H1 (cell line): Measurements from ENCODE around the gene CACNA2D3. TPM values are rescaled to one million over a fixed set of nuclear protein-coding genes. Genes with fewer than 3 reads are reported as not detected.

Experiments
- CTCF ChIA-PET: fragments of 300-600 bp; sonication (Branson Sonifier 250); formaldehyde crosslinking; loops from one replicate; lab custom pipeline; 2021; ENCODE audit not compliant: partially characterized antibody; lab: Charles Lee
- POLR2A ChIA-PET: fragments of 300-600 bp; sonication (Branson Sonifier 250); formaldehyde crosslinking; loops from one replicate; lab custom pipeline; 2021; ENCODE audit warnings: inconsistent platforms; ENCODE audit not compliant: partially characterized antibody; lab: Charles Lee
- DNase-seq, 2 experiments: peaks; one replicate each; pipeline versions ENCODE4 v3.0.0 to v3.0.0-alpha.2; 2010 to 2022; ENCODE audit warnings: low spot score in 2 of 2, low read depth in 1 of 2, mixed read lengths in 1 of 2
- FAIRE-seq: peaks from 2 replicates; lab custom pipeline; 2011; peaks lifted over from hg19 to GRCh38; lab: Jason Lieb, UNC
- H2AFZ ChIP-seq: 2 replicates; pipeline ENCODE4 v1.8.1; 2012; ENCODE audit warnings: low read length, inconsistent platforms
- H2AK5ac ChIP-seq: 2 replicates; pipeline ENCODE4 v1.6.1; 2013; ENCODE audit warnings: low read depth, low read length
- H2BK120ac ChIP-seq: replicated peaks from 2 replicates; pipeline ENCODE3; 2013; ENCODE audit warnings: low read depth, low read length, inconsistent platforms
- H2BK12ac ChIP-seq: 2 replicates; pipeline ENCODE4 v1.6.1; 2013; ENCODE audit warnings: low read depth, low read length
- H2BK15ac ChIP-seq: 2 replicates; pipeline ENCODE4 v1.6.1; 2013; ENCODE audit warnings: low read length
- H2BK20ac ChIP-seq: 2 replicates; pipeline ENCODE4 v1.6.1; 2013; ENCODE audit warnings: low read length
- H2BK5ac ChIP-seq: 2 replicates; pipeline ENCODE4 v1.6.1; 2013; ENCODE audit warnings: low read depth, low read length
- H3K14ac ChIP-seq: 2 replicates; pipeline ENCODE4 v1.6.1; 2013; ENCODE audit warnings: inconsistent platforms; ENCODE audit not compliant: insufficient read length
- H3K18ac ChIP-seq: 2 replicates; pipeline ENCODE4 v1.6.1; 2013; ENCODE audit warnings: low read length; ENCODE audit errors: extremely low read depth
- H3K23ac ChIP-seq: 2 replicates; pipeline ENCODE4 v1.6.1; 2013; ENCODE audit warnings: inconsistent platforms; ENCODE audit not compliant: insufficient read length
- H3K23me2 ChIP-seq: 2 replicates; pipeline ENCODE4 v1.6.1; 2013; ENCODE audit warnings: low read depth, low read length
- H3K27ac ChIP-seq: 2 replicates; pipeline ENCODE4 v1.6.1; 2011; ENCODE audit warnings: low read depth, low read length, inconsistent platforms
- H3K27me3 ChIP-seq, 4 experiments: replicated peaks in 1 of 4; 1 replicate in 1 of 4; 2 replicates in 3 of 4; pipeline versions ENCODE4 v1.6.1 to v1.8.1; 2011 to 2013; ENCODE audit warnings: low read length in 3 of 4, mild to moderate bottlenecking in 3 of 4, inconsistent platforms in 2 of 4, mixed read lengths in 2 of 4, moderate library complexity in 1 of 4; ENCODE audit not compliant: control insufficient read depth in 3 of 4, insufficient read depth in 3 of 4; ENCODE audit errors: extremely low read depth in 1 of 4
- H3K36me3 ChIP-seq, 4 experiments: 2 replicates each; pipeline versions ENCODE4 v1.6.1 to v1.8.1; 2011 to 2013; ENCODE audit warnings: mild to moderate bottlenecking in 4 of 4, low read length in 3 of 4, moderate library complexity in 2 of 4, control low read depth in 1 of 4, inconsistent platforms in 1 of 4; ENCODE audit not compliant: insufficient read depth in 4 of 4, control insufficient read depth in 2 of 4
- H3K4ac ChIP-seq: replicated peaks from 2 replicates; pipeline ENCODE3; 2013; ENCODE audit warnings: low read length, low read depth, mixed read lengths, inconsistent platforms; ENCODE audit not compliant: insufficient read length
- H3K4me1 ChIP-seq, 4 experiments: replicated peaks in 1 of 4; 1 replicate in 1 of 4; 2 replicates in 3 of 4; pipeline versions ENCODE4 v1.6.1 to v1.8.1; 2011 to 2013; ENCODE audit warnings: low read length in 3 of 4, inconsistent platforms in 2 of 4, mixed read lengths in 1 of 4; ENCODE audit not compliant: insufficient read depth in 4 of 4, control insufficient read depth in 3 of 4
- H3K4me2 ChIP-seq, 2 experiments: 2 replicates each; pipeline versions ENCODE4 v1.6.1 to v1.8.1; 2011 to 2013; ENCODE audit warnings: low read depth in 2 of 2, low read length in 2 of 2, control low read depth in 1 of 2, inconsistent platforms in 1 of 2, mild to moderate bottlenecking in 1 of 2; ENCODE audit not compliant: insufficient read depth in 1 of 2
- H3K4me3 ChIP-seq, 4 experiments: fragments of 200-600, 300-600 bp in 1 of 4; sonication (generic), shearing (Covaris generic), sonication (Bioruptor Twin) in 1 of 4; 2 replicates each; pipeline versions ENCODE4 v1.5.1 to v1.8.1; 2011 to 2016; ENCODE audit warnings: low read length in 4 of 4, low read depth in 3 of 4, control low read depth in 2 of 4, inconsistent platforms in 2 of 4, mild to moderate bottlenecking in 2 of 4, mixed read lengths in 1 of 4, moderate library complexity in 1 of 4; ENCODE audit not compliant: insufficient read depth in 2 of 4; ENCODE audit errors: extremely low read depth in 1 of 4
- H3K56ac ChIP-seq: replicated peaks from 2 replicates; pipeline ENCODE3; 2013; ENCODE audit warnings: low read depth, mild to moderate bottlenecking, mixed read lengths, low read length, inconsistent platforms; ENCODE audit not compliant: insufficient read length
- H3K79me1 ChIP-seq: 2 replicates; pipeline ENCODE4 v1.6.1; 2013; ENCODE audit warnings: low read depth, low read length, control low read depth
- H3K79me2 ChIP-seq, 2 experiments: 2 replicates each; pipeline versions ENCODE4 v1.6.1 to v1.8.1; 2012 to 2013; ENCODE audit warnings: low read length in 2 of 2, mild to moderate bottlenecking in 2 of 2, inconsistent platforms in 1 of 2; ENCODE audit not compliant: insufficient read depth in 2 of 2, control insufficient read depth in 1 of 2
- H3K9ac ChIP-seq, 4 experiments: replicated peaks in 1 of 4; 1 replicate in 1 of 4; 2 replicates in 3 of 4; pipeline versions ENCODE4 v1.6.1 to v1.8.1; 2011 to 2013; ENCODE audit warnings: low read depth in 3 of 4, low read length in 3 of 4, control low read depth in 2 of 4, mild to moderate bottlenecking in 2 of 4, moderate library complexity in 2 of 4, inconsistent platforms in 1 of 4; ENCODE audit errors: extremely low read depth in 1 of 4
- H3K9me3 ChIP-seq, 2 experiments: 2 replicates each; pipeline versions ENCODE4 v1.6.1 to v1.8.1; 2012 to 2013; ENCODE audit warnings: mild to moderate bottlenecking in 2 of 2, moderate library complexity in 2 of 2, control low read depth in 1 of 2, inconsistent platforms in 1 of 2, low read depth in 1 of 2, low read length in 1 of 2, mixed read lengths in 1 of 2; ENCODE audit not compliant: insufficient read depth in 2 of 2
- H4K20me1 ChIP-seq, 2 experiments: replicated peaks in 1 of 2; 2 replicates each; pipeline versions ENCODE3 to v1.8.1; 2011 to 2013; ENCODE audit warnings: inconsistent platforms in 2 of 2, low read length in 2 of 2, mild to moderate bottlenecking in 1 of 2; ENCODE audit not compliant: insufficient read depth in 2 of 2, control insufficient read depth in 1 of 2
- H4K5ac ChIP-seq: 2 replicates; pipeline ENCODE4 v1.6.1; 2013; ENCODE audit warnings: low read length, low read depth, mixed read lengths, inconsistent platforms; ENCODE audit not compliant: insufficient read length
- H4K8ac ChIP-seq: 2 replicates; pipeline ENCODE4 v1.8.0; 2013; ENCODE audit warnings: mild to moderate bottlenecking, moderate library complexity, low read length, inconsistent platforms; ENCODE audit not compliant: insufficient read depth; ENCODE audit errors: extremely low read depth
- H4K91ac ChIP-seq: replicated peaks from 2 replicates; pipeline ENCODE3; 2013; ENCODE audit warnings: low read length, mixed read lengths, inconsistent platforms; ENCODE audit not compliant: insufficient read length
- RXRA ChIP-seq: IDR thresholded peaks from 2 replicates; pipeline ENCODE4 v1.6.1; 2011; ENCODE audit warnings: low read depth, mild to moderate bottlenecking, low read length, moderate library complexity; ENCODE audit not compliant: insufficient read depth
- SP4 ChIP-seq: IDR thresholded peaks from 2 replicates; pipeline ENCODE4 v1.6.1; 2012; ENCODE audit warnings: low read length, inconsistent platforms
- SRF ChIP-seq: IDR thresholded peaks from 2 replicates; pipeline ENCODE4 v1.6.1; 2011; ENCODE audit warnings: mild to moderate bottlenecking, low read depth, low read length, moderate library complexity
- WGBS, 2 experiments: shearing (Covaris generic) in 1 of 2; methylation state at CpG; one replicate each; pipeline versions ENCODE4 v1.1.6 to v1.1.7; 2013 to 2015; ENCODE audit warnings: low lambda C conversion rate in 2 of 2, mixed read lengths in 2 of 2, inconsistent platforms in 1 of 2, low coverage in 1 of 2, missing lambda C conversion rate in 1 of 2; ENCODE audit not compliant: insufficient replicate concordance in 2 of 2, insufficient coverage in 1 of 2, insufficient read length in 1 of 2; ENCODE audit errors: extremely low coverage in 1 of 2, missing lambda C conversion rate in 1 of 2; 5-methylcytosine and 5-hydroxymethylcytosine counted together
- polyA plus RNA-seq, 7 experiments: library from polyadenylated mRNA; depleted of rRNA in 3 of 7; stranded (reverse) in 5 of 7; unstranded in 2 of 7; fragments of >200 nt in 5 of 7; fragments of 200-250 nt in 2 of 7; gene quantifications; 1 replicate in 5 of 7; 2 replicates in 1 of 7; 4 replicates in 1 of 7; pipeline versions ENCODE4 v1.2.1 to v1.2.3, GENCODE V29; 2011 to 2013; ENCODE audit warnings: missing spikeins in 2 of 7, mixed read lengths in 2 of 7
- total RNA-seq: library from RNA; stranded (reverse); fragmentation: NEBNext Ultra II Directional; extraction: Animal tissue kit (Norgen Biotek cat#: 25700); gene quantifications from 2 replicates; pipeline ENCODE4 v1.2.1, GENCODE V29; 2021
- TF ChIP-seq, protein P1 (sequence below): IDR thresholded peaks from 2 replicates; pipeline ENCODE4 v1.6.1; 2012; ENCODE audit warnings: inconsistent platforms

CACNA2D3 gene
- total and polyA plus RNA-seq, 2 of the 8 experiments (the other 6 are each of a cell fraction or from before 2014, with no cell fraction given), result 1.5 to 1.8 TPM

- DNase-seq, result no peak
- ChIA-PET CTCF (interaction anchor here (1.5 kb wide), 1 partner anchor 11 kb away, joined by 4 read pairs; no protein-coding TSS in a partner anchor), POLR2A (interaction anchor here (1.3 to 2.6 kb wide), 4 partner anchors 9 to 27 kb away, joined by 4 to 11 read pairs (median 8); no protein-coding TSS in a partner anchor)
Observed at GRCh38 chr3:54659347-54659746, 537.0 kb downstream of the CACNA2D3 start.

More at GRCh38 chr3:54659347-54659746, 537.0 kb downstream of the CACNA2D3 start:
- H3K79me1 ChIP-seq, result peaks cover 4% of the 10 kb centered on the region; the same call in 1 of the 2 replicates
- H2BK20ac ChIP-seq, result no peak overlapping the region
- H3K36me3 ChIP-seq, result no peaks in the 10 kb centered on the region
- H4K8ac ChIP-seq, result no peak overlapping the region
- H3K18ac ChIP-seq, result no peak overlapping the region
- H3K9me3 ChIP-seq, result no peaks in the 10 kb centered on the region; a peak in 1 of 4 replicates
- no peak overlapping the region for H3K23ac ChIP-seq
- H2AK5ac ChIP-seq, result no peak overlapping the region
- no peak overlapping the region for H3K4me3 ChIP-seq
- H3K4ac ChIP-seq, result no peak overlapping the region
- no peak overlapping the region for H3K14ac ChIP-seq
- no peaks in the 10 kb centered on the region for H3K27me3 ChIP-seq
- no peak overlapping the region for H2BK5ac ChIP-seq
- no peaks in the 10 kb centered on the region; a peak in 1 of 4 replicates for H3K79me2 ChIP-seq
- H3K9ac ChIP-seq, result no peak overlapping the region
- H4K20me1 ChIP-seq, result no peaks in the 10 kb centered on the region
- H2BK15ac ChIP-seq, result peak overlapping the region; percentile 83; the same call in 1 of the 2 replicates
- no peak overlapping the region for H2BK120ac ChIP-seq
- no peak overlapping the region for H3K56ac ChIP-seq
- 0 out of 2 replicates have a peak, but pooled peaks cover 2% of the 10 kb centered on the region for H3K23me2 ChIP-seq
- no peak overlapping the region for H2AFZ ChIP-seq
- no peak overlapping the region for H3K4me2 ChIP-seq
- FAIRE-seq, result no peak
- H4K5ac ChIP-seq, result no peak overlapping the region
- no peak overlapping the region for H3K27ac ChIP-seq
- WGBS, 2 experiments, result 89% methylated on average over 3 of the region's 3 CpGs; no CpG with 5 or more reads in 1 of the 2 experiments
- TF ChIP-seq RXRA (no peak), SP4 (no peak), SRF (no peak)
- TF ChIP-seq, protein P1, sequence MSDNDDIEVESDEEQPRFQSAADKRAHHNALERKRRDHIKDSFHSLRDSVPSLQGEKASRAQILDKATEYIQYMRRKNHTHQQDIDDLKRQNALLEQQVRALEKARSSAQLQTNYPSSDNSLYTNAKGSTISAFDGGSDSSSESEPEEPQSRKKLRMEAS, result no peak
- TF ChIP-seq, all 59 proteins: peak for 0
- peaks cover 0 to 6% (median 1%) of the 10 kb centered on the region in 4 experiments; a peak in 3 of 7 replicates for H3K4me1 ChIP-seq
- H2BK12ac ChIP-seq, result no peak overlapping the region
- H4K91ac ChIP-seq, result peak overlapping the region; percentile 58
